SK-N-SH (cell line): ENCODE results near the gene RNF8. TPM values are rescaled to one million over a fixed set of nuclear protein-coding genes. Genes with fewer than 3 reads are reported as not detected.

ENCODE experiments used
- CTCF ChIA-PET: fragments of 300-600, 350-600 bp; formaldehyde crosslinking; extraction: SDS; loops from one replicate; lab custom pipeline; 2021; lab: Yijun Ruan, JAX
- POLR2A ChIA-PET: fragments of 350-600 bp; sonication (Branson Sonifier 250); formaldehyde crosslinking; extraction: SDS; loops from one replicate; lab custom pipeline; 2020; ENCODE audit warnings: antibody characterized with exemption, inconsistent platforms; lab: Yijun Ruan, JAX
- DNase-seq: peaks from one replicate; pipeline ENCODE4 v3.0.0; 2012
- H2AFZ ChIP-seq: fragments of 200-600 bp; sonication (generic); 2 replicates; pipeline ENCODE4 v1.8.1; 2016; ENCODE audit warnings: antibody characterized with exemption, mild to moderate bottlenecking, low read depth
- H3F3A ChIP-seq: fragments of 200-600 bp; sonication (generic); replicated peaks from 2 replicates; pipeline ENCODE3; 2016; ENCODE audit warnings: antibody characterized with exemption, mild to moderate bottlenecking; ENCODE audit not compliant: insufficient read depth
- H3K27ac ChIP-seq, 2 experiments: fragments of 200-500 bp in 1 of 2; fragments of 200-600 bp in 1 of 2; sonication (Bioruptor generic) in 1 of 2; sonication (generic), shearing (Covaris generic) in 1 of 2; 2 replicates each; pipeline versions ENCODE4 v1.5.1 to v1.6.1; 2014 to 2016; ENCODE audit warnings: low read depth in 2 of 2, inconsistent platforms in 1 of 2, low read length in 1 of 2, mild to moderate bottlenecking in 1 of 2, mixed read lengths in 1 of 2
- H3K27me3 ChIP-seq: fragments of 200-600 bp; sonication (generic), shearing (Covaris generic); 2 replicates; pipeline ENCODE4 v1.6.1; 2016; ENCODE audit warnings: mixed run types; ENCODE audit not compliant: insufficient read depth
- H3K36me3 ChIP-seq, 2 experiments: fragments of 200-500 bp in 1 of 2; fragments of 200-600 bp in 1 of 2; sonication (Bioruptor generic) in 1 of 2; sonication (generic) in 1 of 2; replicated peaks in 1 of 2; 2 replicates each; pipeline versions ENCODE3 to v1.5.1; 2014 to 2016; ENCODE audit warnings: low read length in 1 of 2, mild to moderate bottlenecking in 1 of 2; ENCODE audit not compliant: insufficient read depth in 2 of 2, control insufficient read depth in 1 of 2
- H3K4me1 ChIP-seq, 2 experiments: fragments of 200-500 bp in 1 of 2; fragments of 200-600 bp in 1 of 2; sonication (Bioruptor generic) in 1 of 2; sonication (generic), shearing (Covaris generic) in 1 of 2; 2 replicates each; pipeline versions ENCODE4 v1.5.1 to v1.6.1; 2014 to 2016; ENCODE audit warnings: low read depth in 1 of 2, low read length in 1 of 2, mixed run types in 1 of 2; ENCODE audit not compliant: insufficient read depth in 2 of 2, control insufficient read depth in 1 of 2
- H3K4me2 ChIP-seq: fragments of 200-600 bp; sonication (generic), shearing (Covaris generic); 2 replicates; pipeline ENCODE4 v1.6.1; 2017; ENCODE audit warnings: mixed run types
- H3K4me3 ChIP-seq, 2 experiments: fragments of 200-500 bp in 1 of 2; fragments of 200-600 bp in 1 of 2; sonication (Bioruptor generic) in 1 of 2; sonication (generic), shearing (Covaris generic) in 1 of 2; 2 replicates each; pipeline versions ENCODE4 v1.5.1 to v1.8.1; 2014 to 2016; ENCODE audit warnings: low read depth in 2 of 2, inconsistent platforms in 1 of 2, low read length in 1 of 2, mild to moderate bottlenecking in 1 of 2, mixed read lengths in 1 of 2, moderate library complexity in 1 of 2
- H3K79me2 ChIP-seq: fragments of 200-600 bp; sonication (generic); 2 replicates; pipeline ENCODE4 v1.8.1; 2017; ENCODE audit warnings: mild to moderate bottlenecking; ENCODE audit not compliant: insufficient read depth
- H3K9ac ChIP-seq: fragments of 200-600 bp; sonication (generic); 2 replicates; pipeline ENCODE4 v1.6.1; 2017; ENCODE audit warnings: mixed run types
- H3K9me2 ChIP-seq: fragments of 200-600 bp; sonication (generic); 2 replicates; pipeline ENCODE4 v1.6.1; 2017; ENCODE audit warnings: mixed run types
- H3K9me3 ChIP-seq: fragments of 200-600 bp; sonication (generic); 2 replicates; pipeline ENCODE4 v1.6.1; 2017; ENCODE audit warnings: mixed run types, mild to moderate bottlenecking, moderate library complexity
- H4K20me1 ChIP-seq: fragments of 200-600 bp; sonication (generic); 2 replicates; pipeline ENCODE4 v1.6.1; 2017; ENCODE audit warnings: mild to moderate bottlenecking, mixed run types; ENCODE audit not compliant: insufficient read depth
- CHD2 ChIP-seq: fragments of 150-350 bp; IDR thresholded peaks from 2 replicates; pipeline ENCODE4 v1.6.1; 2018; ENCODE audit warnings: low read length; ENCODE audit not compliant: partially characterized antibody
- CTCF ChIP-seq: fragments of 200-600 bp; sonication (generic); IDR thresholded peaks from 2 replicates; pipeline ENCODE4 v1.6.1; 2017; ENCODE audit warnings: antibody characterized with exemption, mild to moderate bottlenecking, moderate library complexity
- FOSL2 ChIP-seq: IDR thresholded peaks from 2 replicates; pipeline ENCODE4 v1.4.0; 2012; ENCODE audit warnings: low read depth, mild to moderate bottlenecking, moderate library complexity, borderline replicate concordance
- FOXJ3 ChIP-seq: sonication (generic); formaldehyde crosslinking; IDR thresholded peaks from 2 replicates; pipeline ENCODE4 v1.5.1; 2020; ENCODE audit warnings: mild to moderate bottlenecking, missing genetic modification reagents
- GATA2 ChIP-seq: sonication (generic); formaldehyde crosslinking; IDR thresholded peaks from 2 replicates; pipeline ENCODE4 v1.5.0; 2020; ENCODE audit warnings: mild to moderate bottlenecking, missing genetic modification reagents
- MAX ChIP-seq: IDR thresholded peaks from 2 replicates; pipeline ENCODE4 v1.4.0; 2012; ENCODE audit warnings: low read depth
- MEF2A ChIP-seq: IDR thresholded peaks from 2 replicates; pipeline ENCODE4 v1.4.0; 2012; ENCODE audit warnings: low read depth, borderline replicate concordance
- NFIC ChIP-seq: IDR thresholded peaks from 2 replicates; pipeline ENCODE4 v1.4.0; 2012; ENCODE audit warnings: borderline replicate concordance
- NRF1 ChIP-seq: IDR thresholded peaks from 2 replicates; pipeline ENCODE4 v1.6.1; 2012; ENCODE audit warnings: low read depth, mild to moderate bottlenecking, low read length
- POLR2AphosphoS5 ChIP-seq: IDR thresholded peaks from 2 replicates; pipeline ENCODE4 v1.6.1; 2012; ENCODE audit warnings: low read depth, low read length
- RAD21 ChIP-seq: IDR thresholded peaks from 2 replicates; pipeline ENCODE4 v1.6.1; 2012; ENCODE audit warnings: mild to moderate bottlenecking, low read length
- SIN3A ChIP-seq: IDR thresholded peaks from 2 replicates; pipeline ENCODE4 v1.6.1; 2012; ENCODE audit warnings: low read depth, mild to moderate bottlenecking, low read length, moderate library complexity, borderline replicate concordance
- SMC3 ChIP-seq: IDR thresholded peaks from 2 replicates; pipeline ENCODE4 v1.6.1; 2012; ENCODE audit warnings: low read depth, low read length, improper control_type of control experiment
- TCF12 ChIP-seq: IDR thresholded peaks from 2 replicates; pipeline ENCODE4 v1.4.0; 2012
- TEAD4 ChIP-seq: IDR thresholded peaks from 2 replicates; pipeline ENCODE4 v1.4.0; 2012; ENCODE audit warnings: mild to moderate bottlenecking, borderline replicate concordance; ENCODE audit not compliant: insufficient read depth
- USF2 ChIP-seq: fragments of 150-350 bp; IDR thresholded peaks from 2 replicates; pipeline ENCODE4 v1.6.1; 2017; ENCODE audit warnings: antibody characterized with exemption, low read length, low read depth, borderline replicate concordance
- YY1 ChIP-seq: IDR thresholded peaks from 2 replicates; pipeline ENCODE4 v1.4.0; 2012; ENCODE audit warnings: low read depth, mild to moderate bottlenecking
- WGBS: methylation state at CpG from one replicate; pipeline ENCODE4 v1.1.6; 2017; ENCODE audit warnings: low lambda C conversion rate; 5-methylcytosine and 5-hydroxymethylcytosine counted together
- polyA plus RNA-seq, 3 experiments: library from polyadenylated mRNA; depleted of rRNA; stranded (reverse); fragments of >200 nt; gene quantifications; 2 replicates each; pipeline ENCODE4 v1.2.3, GENCODE V29; 2012

RNF8 gene
- polyA plus RNA-seq, 1 of the 3 experiments (the other 2 are of a cell fraction) = 21.7 TPM

- Histone ChIP-seq H3K9me3 (no peaks in the 10 kb centered on the region), H3K9ac (no peak overlapping the region), H3K9me2 (no peaks in the 10 kb centered on the region), H3K4me2 (no peak overlapping the region), H3K27ac (no peak overlapping the region), H3K79me2 (no peaks in the 10 kb centered on the region), H3F3A (no peaks in the 10 kb centered on the region), H2AFZ (no peak overlapping the region), H3K27me3 (no peaks in the 10 kb centered on the region; the same call in 1 of the 2 replicates), H3K4me1 (no peaks in the 10 kb centered on the region), H3K36me3 (no peaks in the 10 kb centered on the region), H4K20me1 (no peaks in the 10 kb centered on the region), H3K4me3 (no peak overlapping the region)
- 76% methylated on average over 3 of the region's 3 CpGs for WGBS
- no peak for TF ChIP-seq SMC3
- no peak for TF ChIP-seq SIN3A
- TF ChIP-seq MAX = no peak
- TF ChIP-seq TEAD4 = no peak
- no peak for TF ChIP-seq YY1
- no peak for DNase-seq
- POLR2A ChIA-PET = no interaction called here
- CTCF ChIA-PET = no interaction called here
Observed at GRCh38 chr6:37347177-37347576, 6.6 kb upstream of the RNF8 start.

GRCh38 chr6:37347670-37348111 is 6.1 kb upstream of the RNF8 start:
- H2AFZ ChIP-seq = no peak overlapping the region
- TF ChIP-seq NRF1 (no peak), USF2 (no peak)
- no peaks in the 10 kb centered on the region for H3F3A ChIP-seq
- WGBS = 92% methylated on average over 4 of the region's 4 CpGs
- DNase-seq = no peak
- no peaks in the 10 kb centered on the region; the same call in 1 of the 2 replicates for H3K27me3 ChIP-seq
- no peaks in the 10 kb centered on the region for H3K9me3 ChIP-seq
- H3K36me3 ChIP-seq = no peaks in the 10 kb centered on the region
- no peak overlapping the region for H3K4me2 ChIP-seq
- H3K79me2 ChIP-seq = no peaks in the 10 kb centered on the region
- no peak overlapping the region for H3K9ac ChIP-seq
- no peak overlapping the region for H3K4me3 ChIP-seq
- POLR2A ChIA-PET = no interaction called here
- CTCF ChIA-PET = no interaction called here
- no peaks in the 10 kb centered on the region for H3K4me1 ChIP-seq
- no peaks in the 10 kb centered on the region for H4K20me1 ChIP-seq
- no peaks in the 10 kb centered on the region for H3K9me2 ChIP-seq
- H3K27ac ChIP-seq = no peak overlapping the region

- 73% methylated on average over 3 of the region's 3 CpGs for WGBS
- Histone ChIP-seq H3K9ac (no peak overlapping the region), H3K27ac (no peak overlapping the region), H3K9me2 (no peaks in the 10 kb centered on the region), H3K4me3 (no peak overlapping the region), H3K27me3 (no peaks in the 10 kb centered on the region), H4K20me1 (no peaks in the 10 kb centered on the region), H3K4me1 (peaks cover 0 to 5% of the 10 kb centered on the region in 2 experiments; a peak in 2 of 4 replicates), H3K79me2 (peaks cover 22% of the 10 kb centered on the region), H3K4me2 (no peak overlapping the region), H3K36me3 (no peaks in the 10 kb centered on the region), H3F3A (no peaks in the 10 kb centered on the region), H3K9me3 (no peaks in the 10 kb centered on the region), H2AFZ (no peak overlapping the region)
- no peak for DNase-seq
- no peak for TF ChIP-seq TCF12
- no peak for TF ChIP-seq SMC3
- TF ChIP-seq RAD21 = no peak
- TF ChIP-seq POLR2AphosphoS5 = no peak
- no peak for TF ChIP-seq CHD2
- TF ChIP-seq FOXJ3 (CRISPR knock-in tag) = no peak
- no peak for TF ChIP-seq USF2
- no peak for TF ChIP-seq GATA2 (CRISPR knock-in tag)
- no peak for TF ChIP-seq NFIC
- TF ChIP-seq CTCF = no peak
- no peak for TF ChIP-seq FOSL2
- TF ChIP-seq MEF2A = no peak
- POLR2A ChIA-PET = no interaction called here
- CTCF ChIA-PET = interaction anchor here (1.4 kb wide), 1 partner anchor 25 kb away, joined by 3 read pairs; no protein-coding TSS in a partner anchor
Observed at GRCh38 chr6:37351027-37351426, 2.8 kb upstream of the RNF8 start.
